SK-N-SH (cell line): ENCODE results near the gene BCLAF1. TPM values are rescaled to one million over a fixed set of nuclear protein-coding genes. Genes with fewer than 3 reads are reported as not detected.
"Not testable (repeated sequence)": the region's sequence is repeated elsewhere in the genome, so short reads cannot be mapped to it uniquely, and the experiment has no call there.

Experiments
- CTCF ChIA-PET: fragments of 300-600, 350-600 bp; formaldehyde crosslinking; extraction: SDS; loops from one replicate; lab custom pipeline; 2021; lab: Yijun Ruan, JAX
- POLR2A ChIA-PET: fragments of 350-600 bp; sonication (Branson Sonifier 250); formaldehyde crosslinking; extraction: SDS; loops from one replicate; lab custom pipeline; 2020; ENCODE audit warnings: antibody characterized with exemption, inconsistent platforms; lab: Yijun Ruan, JAX
- DNase-seq: peaks from one replicate; pipeline ENCODE4 v3.0.0; 2012
- H2AFZ ChIP-seq: fragments of 200-600 bp; sonication (generic); 2 replicates; pipeline ENCODE4 v1.8.1; 2016; ENCODE audit warnings: antibody characterized with exemption, mild to moderate bottlenecking, low read depth
- H3F3A ChIP-seq: fragments of 200-600 bp; sonication (generic); replicated peaks from 2 replicates; pipeline ENCODE3; 2016; ENCODE audit warnings: antibody characterized with exemption, mild to moderate bottlenecking; ENCODE audit not compliant: insufficient read depth
- H3K27ac ChIP-seq, 2 experiments: fragments of 200-500 bp in 1 of 2; fragments of 200-600 bp in 1 of 2; sonication (Bioruptor generic) in 1 of 2; sonication (generic), shearing (Covaris generic) in 1 of 2; 2 replicates each; pipeline versions ENCODE4 v1.5.1 to v1.6.1; 2014 to 2016; ENCODE audit warnings: low read depth in 2 of 2, inconsistent platforms in 1 of 2, low read length in 1 of 2, mild to moderate bottlenecking in 1 of 2, mixed read lengths in 1 of 2
- H3K27me3 ChIP-seq: fragments of 200-600 bp; sonication (generic), shearing (Covaris generic); 2 replicates; pipeline ENCODE4 v1.6.1; 2016; ENCODE audit warnings: mixed run types; ENCODE audit not compliant: insufficient read depth
- H3K36me3 ChIP-seq, 2 experiments: fragments of 200-500 bp in 1 of 2; fragments of 200-600 bp in 1 of 2; sonication (Bioruptor generic) in 1 of 2; sonication (generic) in 1 of 2; replicated peaks in 1 of 2; 2 replicates each; pipeline versions ENCODE3 to v1.5.1; 2014 to 2016; ENCODE audit warnings: low read length in 1 of 2, mild to moderate bottlenecking in 1 of 2; ENCODE audit not compliant: insufficient read depth in 2 of 2, control insufficient read depth in 1 of 2
- H3K4me1 ChIP-seq, 2 experiments: fragments of 200-500 bp in 1 of 2; fragments of 200-600 bp in 1 of 2; sonication (Bioruptor generic) in 1 of 2; sonication (generic), shearing (Covaris generic) in 1 of 2; 2 replicates each; pipeline versions ENCODE4 v1.5.1 to v1.6.1; 2014 to 2016; ENCODE audit warnings: low read depth in 1 of 2, low read length in 1 of 2, mixed run types in 1 of 2; ENCODE audit not compliant: insufficient read depth in 2 of 2, control insufficient read depth in 1 of 2
- H3K4me2 ChIP-seq: fragments of 200-600 bp; sonication (generic), shearing (Covaris generic); 2 replicates; pipeline ENCODE4 v1.6.1; 2017; ENCODE audit warnings: mixed run types
- H3K4me3 ChIP-seq, 2 experiments: fragments of 200-500 bp in 1 of 2; fragments of 200-600 bp in 1 of 2; sonication (Bioruptor generic) in 1 of 2; sonication (generic), shearing (Covaris generic) in 1 of 2; 2 replicates each; pipeline versions ENCODE4 v1.5.1 to v1.8.1; 2014 to 2016; ENCODE audit warnings: low read depth in 2 of 2, inconsistent platforms in 1 of 2, low read length in 1 of 2, mild to moderate bottlenecking in 1 of 2, mixed read lengths in 1 of 2, moderate library complexity in 1 of 2
- H3K79me2 ChIP-seq: fragments of 200-600 bp; sonication (generic); 2 replicates; pipeline ENCODE4 v1.8.1; 2017; ENCODE audit warnings: mild to moderate bottlenecking; ENCODE audit not compliant: insufficient read depth
- H3K9ac ChIP-seq: fragments of 200-600 bp; sonication (generic); 2 replicates; pipeline ENCODE4 v1.6.1; 2017; ENCODE audit warnings: mixed run types
- H3K9me2 ChIP-seq: fragments of 200-600 bp; sonication (generic); 2 replicates; pipeline ENCODE4 v1.6.1; 2017; ENCODE audit warnings: mixed run types
- H3K9me3 ChIP-seq: fragments of 200-600 bp; sonication (generic); 2 replicates; pipeline ENCODE4 v1.6.1; 2017; ENCODE audit warnings: mixed run types, mild to moderate bottlenecking, moderate library complexity
- H4K20me1 ChIP-seq: fragments of 200-600 bp; sonication (generic); 2 replicates; pipeline ENCODE4 v1.6.1; 2017; ENCODE audit warnings: mild to moderate bottlenecking, mixed run types; ENCODE audit not compliant: insufficient read depth
- CTCF ChIP-seq: fragments of 200-600 bp; sonication (generic); IDR thresholded peaks from 2 replicates; pipeline ENCODE4 v1.6.1; 2017; ENCODE audit warnings: antibody characterized with exemption, mild to moderate bottlenecking, moderate library complexity
- ELF1 ChIP-seq: IDR thresholded peaks from 2 replicates; pipeline ENCODE4 v1.4.0; 2012
- GABPA ChIP-seq: IDR thresholded peaks from 2 replicates; pipeline ENCODE4 v1.4.0; 2012; ENCODE audit warnings: low read depth, mild to moderate bottlenecking
- MAX ChIP-seq: IDR thresholded peaks from 2 replicates; pipeline ENCODE4 v1.4.0; 2012; ENCODE audit warnings: low read depth
- MEF2A ChIP-seq: IDR thresholded peaks from 2 replicates; pipeline ENCODE4 v1.4.0; 2012; ENCODE audit warnings: low read depth, borderline replicate concordance
- MXI1 ChIP-seq: IDR thresholded peaks from 2 replicates; pipeline ENCODE4 v1.6.1; 2012; ENCODE audit warnings: mild to moderate bottlenecking, low read depth, low read length, improper control_type of control experiment
- POLR2AphosphoS5 ChIP-seq: IDR thresholded peaks from 2 replicates; pipeline ENCODE4 v1.6.1; 2012; ENCODE audit warnings: low read depth, low read length
- TCF12 ChIP-seq: IDR thresholded peaks from 2 replicates; pipeline ENCODE4 v1.4.0; 2012
- USF1 ChIP-seq: IDR thresholded peaks from 2 replicates; pipeline ENCODE4 v1.4.0; 2012; ENCODE audit warnings: low read depth, borderline replicate concordance
- USF2 ChIP-seq: fragments of 150-350 bp; IDR thresholded peaks from 2 replicates; pipeline ENCODE4 v1.6.1; 2017; ENCODE audit warnings: antibody characterized with exemption, low read length, low read depth, borderline replicate concordance
- ZBTB33 ChIP-seq: IDR thresholded peaks from 2 replicates; pipeline ENCODE4 v1.4.0; 2012; ENCODE audit warnings: low read depth, borderline replicate concordance
- WGBS: methylation state at CpG from one replicate; pipeline ENCODE4 v1.1.6; 2017; ENCODE audit warnings: low lambda C conversion rate; 5-methylcytosine and 5-hydroxymethylcytosine counted together
- polyA plus RNA-seq, 3 experiments: library from polyadenylated mRNA; depleted of rRNA; stranded (reverse); fragments of >200 nt; gene quantifications; 2 replicates each; pipeline ENCODE4 v1.2.3, GENCODE V29; 2012

The BCLAF1 gene
- polyA plus RNA-seq, 1 of the 3 experiments (the other 2 are of a cell fraction): 21.9 TPM

GRCh38 chr6:136225496-136225895, 64.2 kb downstream of the BCLAF1 start:
- Histone ChIP-seq H3K27ac (no peak overlapping the region), H3K4me3 (no peak overlapping the region), H3K9me2 (no peaks in the 10 kb centered on the region), H3K4me2 (no peak overlapping the region), H3K79me2 (no peaks in the 10 kb centered on the region), H3K4me1 (no peaks in the 10 kb centered on the region; a peak in 1 of 4 replicates), H2AFZ (no peak overlapping the region), H4K20me1 (no peaks in the 10 kb centered on the region), H3K27me3 (no peaks in the 10 kb centered on the region), H3F3A (no peaks in the 10 kb centered on the region), H3K36me3 (no peaks in the 10 kb centered on the region), H3K9me3 (no peaks in the 10 kb centered on the region), H3K9ac (no peak overlapping the region)
- no peak for TF ChIP-seq MAX
- TF ChIP-seq USF1: no peak
- TF ChIP-seq MEF2A: no peak
- TF ChIP-seq MXI1: no peak
- TF ChIP-seq USF2: no peak
- no peak for TF ChIP-seq ZBTB33
- TF ChIP-seq CTCF: no peak
- TF ChIP-seq GABPA: no peak
- no peak for TF ChIP-seq TCF12
- TF ChIP-seq POLR2AphosphoS5: no peak
- TF ChIP-seq ELF1: no peak
- no peak for DNase-seq
- POLR2A ChIA-PET: no interaction called here
- CTCF ChIA-PET: interaction anchor here (0.6 to 6.1 kb wide), 67 partner anchors 9 to 782 kb away, joined by 3 to 78 read pairs (median 4); partner anchors contain the start of gene PDE7B
- 53% methylated on average over 5 of the region's 5 CpGs for WGBS

GRCh38 chr6:136224974-136225373, 64.7 kb downstream of the BCLAF1 start:
- CTCF ChIA-PET: interaction anchor here (0.6 kb wide), 2 partner anchors 41 to 113 kb away, joined by 3 read pairs; no protein-coding TSS in a partner anchor
- H3K9ac ChIP-seq, H3K4me1 ChIP-seq, H2AFZ ChIP-seq, H3K27ac ChIP-seq, H3K9me3 ChIP-seq, H3K4me2 ChIP-seq, H3K79me2 ChIP-seq, H4K20me1 ChIP-seq, H3K27me3 ChIP-seq, H3K9me2 ChIP-seq, POLR2A ChIA-PET, H3K4me3 ChIP-seq, H3K36me3 ChIP-seq, H3F3A ChIP-seq, DNase-seq: not testable (repeated sequence)
- 88% methylated on average over 4 of the region's 4 CpGs for WGBS
